A549 (cell line): ENCODE results near the gene GPS1. TPM values are rescaled to one million over a fixed set of nuclear protein-coding genes. Genes with fewer than 3 reads are reported as not detected.

Source experiments
- ATAC-seq, 2 experiments: fragments of 200-7000 bp in 1 of 2; fragments of >200 bp in 1 of 2; cut with Nextera tagmentation in 1 of 2; cut with Tn5 transposase in 1 of 2; 3 replicates each; pipeline versions ENCODE4 v1.8.0 to v1.9.1; 2018 to 2020; ENCODE audit warnings: mild to moderate bottlenecking in 1 of 2, moderate library complexity in 1 of 2
- CTCF ChIA-PET: fragments of 300-600 bp; sonication (Branson Sonifier 250); formaldehyde crosslinking; extraction: SDS; loops from one replicate; lab custom pipeline; 2021; ENCODE audit warnings: antibody characterized with exemption, inconsistent platforms; lab: Yijun Ruan, JAX
- POLR2A ChIA-PET: fragments of 350-600 bp; formaldehyde crosslinking; extraction: SDS; loops from one replicate; lab custom pipeline; 2021; ENCODE audit warnings: antibody characterized with exemption, inconsistent platforms; lab: Yijun Ruan, JAX
- DNase-seq, 2 experiments: peaks; one replicate each; pipeline versions ENCODE4 v3.0.0 to v3.0.0-alpha.2; 2011 to 2016; ENCODE audit warnings: low read depth in 1 of 2, low spot score in 1 of 2
- FAIRE-seq: peaks from 2 replicates; lab custom pipeline; 2011; peaks lifted over from hg19 to GRCh38; lab: Jason Lieb, UNC
- H3K27ac ChIP-seq, 2 experiments: fragments of >200 bp; sonication (Bioruptor Twin); formaldehyde crosslinking; 3 replicates each; pipeline ENCODE4 v1.5.1; 2016 to 2017
- H3K4me1 ChIP-seq: fragments of >200 bp; sonication (Bioruptor Twin); formaldehyde crosslinking; 3 replicates; pipeline ENCODE4 v1.6.1; 2016
- H3K4me2 ChIP-seq: fragments of >200 bp; sonication (Bioruptor Twin); formaldehyde crosslinking; 3 replicates; pipeline ENCODE4 v1.6.1; 2016
- H3K4me3 ChIP-seq: fragments of >200 bp; sonication (Bioruptor Twin); formaldehyde crosslinking; 3 replicates; pipeline ENCODE4 v1.5.1; 2016
- H3K9me3 ChIP-seq: fragments of >200 bp; sonication (Bioruptor Twin); formaldehyde crosslinking; 3 replicates; pipeline ENCODE4 v1.6.1; 2016
- CEBPB ChIP-seq, 2 experiments: fragments of >200 bp in 1 of 2; sonication (Bioruptor Twin) in 1 of 2; formaldehyde crosslinking in 1 of 2; IDR thresholded peaks; 2 replicates each; pipeline ENCODE4 v1.6.1; 2012 to 2016
- EHF ChIP-seq: fragments of 250-450 bp; sonication (Bioruptor Pico); IDR thresholded peaks from 2 replicates; pipeline ENCODE4 v1.5.0; 2020; ENCODE audit warnings: mild to moderate bottlenecking
- ESRRA ChIP-seq: fragments of 150-350 bp; IDR thresholded peaks from 2 replicates; pipeline ENCODE4 v1.6.1; 2014; ENCODE audit warnings: mild to moderate bottlenecking, low read length, borderline replicate concordance
- FOSB ChIP-seq: fragments of 250-450 bp; sonication (Bioruptor Pico); IDR thresholded peaks from 2 replicates; pipeline ENCODE4 v1.5.0; 2020; ENCODE audit warnings: mild to moderate bottlenecking, moderate library complexity
- GATA3 ChIP-seq: IDR thresholded peaks from 2 replicates; pipeline ENCODE4 v1.6.1; 2012; ENCODE audit warnings: borderline replicate concordance
- HEYL ChIP-seq: fragments of 250-450 bp; sonication (Bioruptor Pico); IDR thresholded peaks from 2 replicates; pipeline ENCODE4 v1.8.0; 2021; ENCODE audit warnings: mild to moderate bottlenecking, moderate library complexity
- HOXB13 ChIP-seq: fragments of 250-450 bp; sonication (Bioruptor Pico); IDR thresholded peaks from 2 replicates; pipeline ENCODE4 v1.5.0; 2020; ENCODE audit warnings: low read depth, mild to moderate bottlenecking, moderate library complexity
- HOXB5 ChIP-seq: fragments of 250-450 bp; sonication (Bioruptor Pico); IDR thresholded peaks from 2 replicates; pipeline ENCODE4 v1.5.0; 2020; ENCODE audit warnings: mild to moderate bottlenecking, moderate library complexity
- JUN ChIP-seq, 2 experiments: fragments of >200 bp; sonication (Bioruptor Twin); formaldehyde crosslinking; IDR thresholded peaks; 2 replicates in 1 of 2; 3 replicates in 1 of 2; pipeline ENCODE4 v1.6.1; 2016 to 2017
- MYC ChIP-seq: IDR thresholded peaks from 2 replicates; pipeline ENCODE4 v1.6.1; 2012; ENCODE audit warnings: mild to moderate bottlenecking, inconsistent platforms, low read length, improper control_type of control experiment, borderline replicate concordance
- NFE2L2 ChIP-seq: fragments of 150-350 bp; conservative IDR thresholded peaks from 2 replicates; pipeline ENCODE4 v1.6.1; 2014; ENCODE audit warnings: low read length
- PHF8 ChIP-seq: fragments of 200-600 bp; sonication (generic); IDR thresholded peaks from 2 replicates; pipeline ENCODE4 v1.6.1; 2016; ENCODE audit warnings: low read depth, mild to moderate bottlenecking, antibody characterized with exemption, moderate library complexity, borderline replicate concordance
- POLR2A ChIP-seq: IDR thresholded peaks from 2 replicates; pipeline ENCODE4 v1.6.1; 2012; ENCODE audit warnings: mild to moderate bottlenecking, low read length
- RNF2 ChIP-seq: fragments of 200-600 bp; sonication (generic); IDR thresholded peaks from 2 replicates; pipeline ENCODE4 v1.6.1; 2016; ENCODE audit warnings: low read depth, mild to moderate bottlenecking, antibody characterized with exemption, moderate library complexity, borderline replicate concordance
- TP53 ChIP-seq: fragments of 250-450 bp; sonication (Bioruptor Pico); IDR thresholded peaks from 2 replicates; pipeline ENCODE4 v1.5.0; 2021; ENCODE audit warnings: mild to moderate bottlenecking, moderate library complexity
- WGBS: methylation state at CpG from one replicate; pipeline ENCODE4 v1.1.6; 2017; ENCODE audit errors: missing lambda C conversion rate; 5-methylcytosine and 5-hydroxymethylcytosine counted together
- polyA plus RNA-seq, 4 experiments: library from polyadenylated mRNA; depleted of rRNA in 3 of 4; stranded (reverse); fragments of >200 nt; fragmentation: RNase III in 1 of 4; extraction: RNeasy Plus Mini Kit Qiagen cat#74134 plus additional on column Dnase treatment in 1 of 4; gene quantifications; 2 replicates in 3 of 4; 3 replicates in 1 of 4; pipeline ENCODE4 v1.2.3, GENCODE V29; 2011 to 2017
- TF ChIP-seq, protein P1 (sequence below): IDR thresholded peaks from 2 replicates; pipeline ENCODE4 v1.6.1; 2012
- TF ChIP-seq, protein P2 (sequence below): fragments of >200 bp; sonication (Bioruptor Twin); formaldehyde crosslinking; IDR thresholded peaks from 2 replicates; pipeline ENCODE4 v1.6.1; 2016
- TF ChIP-seq, protein P3 (sequence below): fragments of 450-650 bp; IDR thresholded peaks from 2 replicates; pipeline ENCODE4 v1.6.1; 2014; ENCODE audit warnings: antibody characterized with exemption
- TF ChIP-seq, protein P4 (sequence below): fragments of >200 bp; sonication (Bioruptor Twin); formaldehyde crosslinking; IDR thresholded peaks from 3 replicates; pipeline ENCODE4 v1.6.1; 2016
- TF ChIP-seq, protein P5 (sequence below): fragments of 200-600 bp; sonication (generic); IDR thresholded peaks from 2 replicates; pipeline ENCODE4 v1.6.1; 2016; ENCODE audit warnings: antibody characterized with exemption, mild to moderate bottlenecking, moderate library complexity

GPS1 gene
- polyA plus RNA-seq, 2 of the 4 experiments (the other 2 are of a cell fraction) = 89.4 to 126 TPM

DNA sequence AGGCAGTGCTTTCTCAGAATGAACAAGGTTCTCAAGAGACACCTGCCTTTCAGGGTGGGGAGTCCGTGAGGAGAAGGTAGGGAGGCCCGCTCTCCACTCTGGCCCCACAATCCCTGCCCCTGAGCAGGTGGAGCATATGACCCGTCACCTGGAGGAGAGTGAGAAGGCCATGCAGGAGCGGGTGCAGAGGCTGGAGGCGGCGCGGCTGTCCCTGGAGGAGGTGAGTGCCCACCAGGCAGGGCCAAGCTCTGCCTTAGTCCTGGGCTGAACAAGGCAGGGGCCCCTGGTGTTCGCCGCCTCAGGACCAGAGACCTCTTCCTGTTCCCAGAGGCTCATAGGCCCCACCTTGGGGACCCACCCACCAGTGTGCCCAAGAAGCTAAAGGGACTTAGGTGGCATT is 22.7 kb upstream of the GPS1 start:
- ChIA-PET CTCF (interaction anchor here (1.1 to 33.2 kb wide), 28 partner anchors 10 to 746 kb away, joined by 3 to 794 read pairs (median 16); partner anchors contain the start of genes DCXR, DUS1L, GPS1 and MAFG), POLR2A (interaction anchor here (2.4 to 3.4 kb wide), 2 partner anchors 9 to 69 kb away, joined by 12 to 33 read pairs; partner anchors contain the start of genes DCXR and FASN)
- TF ChIP-seq, protein P1, sequence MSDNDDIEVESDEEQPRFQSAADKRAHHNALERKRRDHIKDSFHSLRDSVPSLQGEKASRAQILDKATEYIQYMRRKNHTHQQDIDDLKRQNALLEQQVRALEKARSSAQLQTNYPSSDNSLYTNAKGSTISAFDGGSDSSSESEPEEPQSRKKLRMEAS = no peak
- TF ChIP-seq HOXB5 (no peak), POLR2A (no peak)
- FAIRE-seq (no peak), DNase-seq (no peak), ATAC-seq (no peak)
- Histone ChIP-seq H3K4me1 (peaks cover 10% of the 10 kb centered on the region), H3K4me3 (no peak overlapping the region), H3K27ac (no peak overlapping the region), H3K4me2 (no peak overlapping the region), H3K9me3 (no peaks in the 10 kb centered on the region)
- WGBS = 95% methylated on average over 9 of the region's 9 CpGs

DNA sequence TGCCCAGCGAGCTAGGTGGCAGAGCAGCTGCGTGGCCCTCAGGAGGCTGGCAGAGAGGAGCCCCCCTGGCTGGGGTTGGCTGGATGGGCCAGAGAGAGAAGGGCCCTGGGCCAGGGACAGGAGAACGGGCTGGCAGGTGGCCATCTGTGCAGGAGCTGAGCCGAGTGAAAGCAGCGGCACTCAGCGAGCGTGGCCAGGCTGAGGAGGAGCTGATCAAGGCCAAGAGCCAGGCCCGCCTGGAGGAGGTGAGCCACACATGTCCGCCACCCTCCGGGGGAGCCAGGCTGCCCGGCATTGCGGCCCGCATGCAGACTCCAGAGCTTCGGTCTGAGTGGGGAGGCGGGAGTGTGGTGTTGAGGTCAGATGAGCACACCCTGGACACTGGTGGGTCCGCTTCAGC is 22.3 kb upstream of the GPS1 start:
- FAIRE-seq (no peak), ATAC-seq (no peak), DNase-seq (no peak)
- CTCF ChIA-PET = interaction anchor here (0.8 to 33.2 kb wide), 45 partner anchors 10 to 746 kb away, joined by 3 to 794 read pairs (median 10); partner anchors contain the start of genes DCXR, DUS1L, GPS1 and MAFG
- no peak overlapping the region for H3K27ac ChIP-seq
- no peak overlapping the region for H3K4me3 ChIP-seq
- TF ChIP-seq, protein P2, sequence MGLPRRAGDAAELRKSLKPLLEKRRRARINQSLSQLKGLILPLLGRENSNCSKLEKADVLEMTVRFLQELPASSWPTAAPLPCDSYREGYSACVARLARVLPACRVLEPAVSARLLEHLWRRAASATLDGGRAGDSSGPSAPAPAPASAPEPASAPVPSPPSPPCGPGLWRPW = no peak
- H3K4me2 ChIP-seq = no peak overlapping the region
- POLR2A ChIA-PET = interaction anchor here (1.3 to 3.4 kb wide), 3 partner anchors 8 to 70 kb away, joined by 4 to 33 read pairs (median 12); partner anchors contain the start of genes DCXR and FASN
- no peaks in the 10 kb centered on the region for H3K9me3 ChIP-seq
- 90% methylated on average over 16 of the region's 16 CpGs for WGBS
- peaks cover 6% of the 10 kb centered on the region; the same call in 1 of the 3 replicates for H3K4me1 ChIP-seq

DNA sequence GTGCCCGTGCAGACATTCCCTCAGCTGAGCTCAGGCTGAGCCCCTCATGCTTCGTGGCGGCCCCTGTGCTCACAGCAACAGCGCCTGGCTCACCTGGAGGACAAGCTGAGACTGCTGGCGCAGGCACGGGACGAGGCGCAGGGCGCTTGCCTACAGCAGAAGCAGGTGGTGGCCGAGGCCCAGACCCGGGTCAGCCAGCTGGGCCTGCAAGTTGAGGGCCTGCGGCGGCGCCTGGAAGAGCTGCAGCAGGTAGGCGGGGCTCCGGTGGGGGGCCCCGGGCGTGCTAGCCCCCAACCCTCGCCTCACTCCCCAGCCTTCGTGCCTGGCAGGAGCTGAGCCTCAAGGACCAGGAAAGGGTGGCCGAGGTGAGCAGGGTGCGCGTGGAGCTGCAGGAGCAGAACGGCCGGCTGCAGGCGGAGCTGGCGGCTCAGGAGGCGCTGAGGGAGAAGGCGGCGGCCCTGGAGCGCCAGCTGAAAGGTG is 21.7 kb upstream of the GPS1 start:
- Histone ChIP-seq H3K4me2 (peak overlapping the region; percentile 94), H3K4me3 (no peak overlapping the region), H3K4me1 (peaks cover 5% of the 10 kb centered on the region; the same call in 1 of the 3 replicates), H3K27ac (peak overlapping the region in 1 of 2 experiments; percentile 64; a peak in 1 of 6 replicates), H3K9me3 (no peaks in the 10 kb centered on the region)
- POLR2A ChIA-PET = interaction anchor here (0.6 to 3.4 kb wide), 10 partner anchors 7 to 206 kb away, joined by 3 to 33 read pairs (median 4); partner anchors contain the start of genes DCXR, FASN and MAFG
- ATAC-seq (peak; percentile 6 to 40), FAIRE-seq (no peak), DNase-seq (no peak)
- WGBS = 61% methylated on average over 31 of the region's 31 CpGs
- CTCF ChIA-PET = interaction anchor here (0.7 to 33.2 kb wide), 80 partner anchors 9 to 745 kb away, joined by 3 to 794 read pairs (median 6); partner anchors contain the start of genes DCXR, DUS1L, GPS1 and MAFG
- no peak for TF ChIP-seq MYC
- TF ChIP-seq GATA3 = no peak
- no peak for TF ChIP-seq NFE2L2
- no peak for TF ChIP-seq HOXB13 (CRISPR knock-in tag)
- TF ChIP-seq ESRRA = no peak
- TF ChIP-seq TP53 = no peak
- TF ChIP-seq RNF2 = no peak; the same call in 1 of the 2 replicates
- TF ChIP-seq EHF (CRISPR knock-in tag) = no peak
- TF ChIP-seq JUN (IDR thresholded peaks at IDR 0.05) = no peak
- TF ChIP-seq, protein P3, sequence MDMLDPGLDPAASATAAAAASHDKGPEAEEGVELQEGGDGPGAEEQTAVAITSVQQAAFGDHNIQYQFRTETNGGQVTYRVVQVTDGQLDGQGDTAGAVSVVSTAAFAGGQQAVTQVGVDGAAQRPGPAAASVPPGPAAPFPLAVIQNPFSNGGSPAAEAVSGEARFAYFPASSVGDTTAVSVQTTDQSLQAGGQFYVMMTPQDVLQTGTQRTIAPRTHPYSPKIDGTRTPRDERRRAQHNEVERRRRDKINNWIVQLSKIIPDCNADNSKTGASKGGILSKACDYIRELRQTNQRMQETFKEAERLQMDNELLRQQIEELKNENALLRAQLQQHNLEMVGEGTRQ = no peak
- no peak for TF ChIP-seq PHF8
- TF ChIP-seq, protein P4, sequence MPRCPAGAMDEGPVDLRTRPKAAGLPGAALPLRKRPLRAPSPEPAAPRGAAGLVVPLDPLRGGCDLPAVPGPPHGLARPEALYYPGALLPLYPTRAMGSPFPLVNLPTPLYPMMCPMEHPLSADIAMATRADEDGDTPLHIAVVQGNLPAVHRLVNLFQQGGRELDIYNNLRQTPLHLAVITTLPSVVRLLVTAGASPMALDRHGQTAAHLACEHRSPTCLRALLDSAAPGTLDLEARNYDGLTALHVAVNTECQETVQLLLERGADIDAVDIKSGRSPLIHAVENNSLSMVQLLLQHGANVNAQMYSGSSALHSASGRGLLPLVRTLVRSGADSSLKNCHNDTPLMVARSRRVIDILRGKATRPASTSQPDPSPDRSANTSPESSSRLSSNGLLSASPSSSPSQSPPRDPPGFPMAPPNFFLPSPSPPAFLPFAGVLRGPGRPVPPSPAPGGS = no peak
- no peak for TF ChIP-seq CEBPB (IDR thresholded peaks at IDR 0.05)
- TF ChIP-seq HOXB5 = no peak
- TF ChIP-seq FOSB = no peak
- TF ChIP-seq, protein P5, sequence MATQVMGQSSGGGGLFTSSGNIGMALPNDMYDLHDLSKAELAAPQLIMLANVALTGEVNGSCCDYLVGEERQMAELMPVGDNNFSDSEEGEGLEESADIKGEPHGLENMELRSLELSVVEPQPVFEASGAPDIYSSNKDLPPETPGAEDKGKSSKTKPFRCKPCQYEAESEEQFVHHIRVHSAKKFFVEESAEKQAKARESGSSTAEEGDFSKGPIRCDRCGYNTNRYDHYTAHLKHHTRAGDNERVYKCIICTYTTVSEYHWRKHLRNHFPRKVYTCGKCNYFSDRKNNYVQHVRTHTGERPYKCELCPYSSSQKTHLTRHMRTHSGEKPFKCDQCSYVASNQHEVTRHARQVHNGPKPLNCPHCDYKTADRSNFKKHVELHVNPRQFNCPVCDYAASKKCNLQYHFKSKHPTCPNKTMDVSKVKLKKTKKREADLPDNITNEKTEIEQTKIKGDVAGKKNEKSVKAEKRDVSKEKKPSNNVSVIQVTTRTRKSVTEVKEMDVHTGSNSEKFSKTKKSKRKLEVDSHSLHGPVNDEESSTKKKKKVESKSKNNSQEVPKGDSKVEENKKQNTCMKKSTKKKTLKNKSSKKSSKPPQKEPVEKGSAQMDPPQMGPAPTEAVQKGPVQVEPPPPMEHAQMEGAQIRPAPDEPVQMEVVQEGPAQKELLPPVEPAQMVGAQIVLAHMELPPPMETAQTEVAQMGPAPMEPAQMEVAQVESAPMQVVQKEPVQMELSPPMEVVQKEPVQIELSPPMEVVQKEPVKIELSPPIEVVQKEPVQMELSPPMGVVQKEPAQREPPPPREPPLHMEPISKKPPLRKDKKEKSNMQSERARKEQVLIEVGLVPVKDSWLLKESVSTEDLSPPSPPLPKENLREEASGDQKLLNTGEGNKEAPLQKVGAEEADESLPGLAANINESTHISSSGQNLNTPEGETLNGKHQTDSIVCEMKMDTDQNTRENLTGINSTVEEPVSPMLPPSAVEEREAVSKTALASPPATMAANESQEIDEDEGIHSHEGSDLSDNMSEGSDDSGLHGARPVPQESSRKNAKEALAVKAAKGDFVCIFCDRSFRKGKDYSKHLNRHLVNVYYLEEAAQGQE = no peak
- no peak for TF ChIP-seq HEYL (CRISPR knock-in tag)
